GM21381 (cell line): ENCODE results near the gene ADAMTSL3.

Source experiments
- ATAC-seq: cut with Tn5 transposase; IDR thresholded peaks from one replicate; pipeline ENCODE4 v1.9.1; 2021; ENCODE audit warnings: mild to moderate bottlenecking, moderate library complexity; ENCODE audit not compliant: unreplicated experiment

Gene ADAMTSL3

DNA sequence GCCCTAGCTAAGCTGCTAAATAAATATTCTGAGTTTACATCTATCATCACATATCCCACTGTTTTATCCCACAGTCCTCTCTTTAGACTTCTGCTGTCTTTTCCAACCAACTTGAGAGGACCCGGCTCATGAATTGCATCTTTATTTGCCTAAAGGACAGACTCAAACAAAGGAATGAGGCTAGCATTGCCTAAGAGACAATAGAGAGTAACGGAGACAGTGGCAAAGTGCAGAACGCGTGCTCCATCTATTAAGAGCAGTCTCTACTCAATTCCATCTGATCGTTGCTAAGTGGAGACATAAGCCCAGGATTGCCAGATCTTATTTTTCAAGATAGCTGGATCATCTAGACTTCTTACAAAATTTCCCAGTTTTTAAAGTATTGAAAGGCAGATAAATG is 2.3 kb downstream of the ADAMTSL3 start:
- no peak for ATAC-seq

DNA sequence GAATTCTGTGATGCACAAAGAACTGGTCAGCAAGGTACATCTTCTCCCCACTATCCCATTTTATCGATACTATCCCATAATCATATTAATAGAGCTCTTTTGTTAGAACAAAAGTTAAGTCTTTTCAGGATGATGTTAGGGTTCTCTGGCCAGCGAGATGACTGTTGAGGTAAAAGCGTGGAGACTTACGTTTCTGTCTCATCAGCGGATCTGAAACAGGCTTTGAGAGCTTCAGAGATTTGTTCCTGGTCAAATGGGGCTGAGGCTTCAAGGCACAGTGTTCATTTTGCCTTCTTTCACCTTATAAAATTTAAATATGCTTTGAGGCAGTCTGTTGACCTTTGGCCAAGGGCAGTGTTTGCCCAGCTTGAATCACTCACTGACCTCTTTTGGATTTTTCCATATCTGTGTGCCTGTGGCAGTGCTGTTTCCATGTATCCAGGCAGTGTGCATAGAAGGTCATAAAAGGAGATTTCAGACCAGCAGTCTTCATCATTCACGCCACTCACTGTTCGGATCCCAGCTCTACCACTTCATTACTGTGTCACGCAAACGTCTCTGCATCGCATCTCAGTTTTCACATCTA is 3.1 kb downstream of the ADAMTSL3 start:
- ATAC-seq: no peak

DNA sequence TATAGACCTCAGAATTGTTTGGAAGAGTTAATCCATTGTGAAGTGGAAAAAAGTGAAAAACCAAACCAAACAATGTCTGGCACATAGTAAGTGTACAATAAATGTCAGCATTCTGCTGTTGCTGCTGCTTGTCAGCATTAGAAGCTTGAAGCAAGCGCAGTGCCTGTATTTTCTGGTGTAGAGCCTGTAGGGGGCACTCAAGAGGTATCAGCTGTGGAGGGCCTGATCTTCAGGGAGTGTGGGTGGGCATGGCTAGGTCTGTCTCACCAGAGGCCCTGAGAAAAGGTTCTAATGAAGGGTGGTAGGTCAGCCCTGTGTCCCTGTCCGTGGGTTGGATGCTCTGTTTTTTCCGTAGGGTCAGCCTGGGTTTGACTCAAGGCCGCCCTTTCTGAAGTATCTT is 3.6 kb downstream of the ADAMTSL3 start:
- ATAC-seq: no peak

DNA sequence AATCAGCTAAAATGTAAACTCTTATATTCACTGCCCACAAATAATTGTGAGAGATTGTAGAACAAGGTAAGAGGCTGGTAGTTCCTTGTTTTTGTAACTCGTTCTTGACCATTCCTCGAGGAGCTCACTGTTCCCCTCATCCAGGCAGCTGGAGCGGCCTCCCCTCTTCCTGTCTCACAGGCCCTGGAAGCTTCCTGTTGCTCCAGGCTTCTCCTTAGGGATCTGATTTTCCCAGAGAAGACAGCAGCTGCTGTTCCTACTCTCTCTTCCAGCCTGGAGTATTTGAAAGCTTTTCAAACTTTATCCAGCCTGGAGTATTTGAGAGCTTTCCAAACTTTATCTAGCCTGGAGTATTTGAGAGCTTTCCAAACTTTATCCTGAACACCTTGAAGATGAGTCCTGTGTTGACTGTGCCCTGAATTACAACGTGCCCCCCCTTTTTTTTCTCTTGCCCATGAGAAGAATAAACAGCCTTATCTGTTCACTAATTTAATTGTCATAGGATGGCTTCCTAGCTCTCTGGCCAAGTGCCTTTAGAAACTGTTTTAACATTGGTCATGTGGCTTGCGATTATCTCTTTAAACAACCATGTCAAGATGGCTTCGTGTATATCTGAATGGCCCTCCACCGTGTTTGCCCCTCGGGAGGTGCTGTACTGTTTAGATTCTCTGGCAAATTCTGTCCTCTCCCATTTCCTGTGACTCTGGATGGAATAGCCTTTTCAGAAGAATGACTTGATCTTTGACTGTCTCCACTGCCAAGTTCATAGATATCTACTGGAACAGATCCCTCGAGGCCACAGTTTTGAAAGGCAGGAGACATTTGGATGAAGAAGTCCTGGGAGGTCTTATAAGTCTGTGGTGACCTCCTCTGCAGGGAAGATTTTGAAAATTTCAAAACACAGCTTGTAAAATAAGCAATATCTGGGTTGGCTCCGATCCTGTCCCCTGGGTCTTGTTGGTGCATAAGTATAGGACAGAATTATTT is 4.8 kb downstream of the ADAMTSL3 start:
- ATAC-seq: no peak

DNA sequence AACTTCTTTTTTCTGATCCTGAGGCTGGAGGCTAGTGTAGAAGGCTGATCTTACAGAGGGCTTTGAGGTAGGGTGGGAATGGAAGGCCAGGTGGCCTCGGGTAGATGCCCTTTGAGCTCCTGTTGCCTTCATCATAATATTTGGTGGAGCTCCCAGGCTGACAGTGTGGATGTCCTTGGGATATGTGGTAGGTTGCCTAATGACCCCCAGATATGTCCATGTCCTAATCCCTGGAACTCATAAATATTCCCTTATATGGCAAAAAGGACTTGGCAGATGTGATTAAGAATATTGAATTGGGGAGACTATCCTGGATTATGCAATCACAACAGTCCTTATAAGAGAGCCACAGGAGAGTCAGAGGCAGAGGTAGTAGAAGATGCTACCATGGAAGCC is 5.5 kb downstream of the ADAMTSL3 start:
- no peak for ATAC-seq

DNA sequence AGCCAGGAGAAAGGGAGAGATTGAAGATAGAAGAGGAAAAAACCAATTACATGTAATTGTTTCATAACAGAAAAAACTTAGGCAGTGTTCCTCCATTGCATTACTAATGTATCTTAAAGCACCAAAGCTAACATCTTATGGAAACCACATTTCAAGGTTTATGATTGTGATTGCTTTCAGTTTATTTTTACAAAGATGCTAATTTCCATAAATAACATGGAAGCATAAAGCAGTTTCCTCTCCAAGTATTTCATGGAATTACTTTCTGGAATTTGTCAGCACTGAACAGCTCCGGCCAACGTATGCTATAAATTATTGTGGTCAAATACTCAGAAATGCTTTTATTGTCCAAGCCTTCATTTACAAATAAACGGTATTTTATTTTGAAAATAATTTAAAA is 11.6 kb downstream of the ADAMTSL3 start:
- no peak for ATAC-seq

DNA sequence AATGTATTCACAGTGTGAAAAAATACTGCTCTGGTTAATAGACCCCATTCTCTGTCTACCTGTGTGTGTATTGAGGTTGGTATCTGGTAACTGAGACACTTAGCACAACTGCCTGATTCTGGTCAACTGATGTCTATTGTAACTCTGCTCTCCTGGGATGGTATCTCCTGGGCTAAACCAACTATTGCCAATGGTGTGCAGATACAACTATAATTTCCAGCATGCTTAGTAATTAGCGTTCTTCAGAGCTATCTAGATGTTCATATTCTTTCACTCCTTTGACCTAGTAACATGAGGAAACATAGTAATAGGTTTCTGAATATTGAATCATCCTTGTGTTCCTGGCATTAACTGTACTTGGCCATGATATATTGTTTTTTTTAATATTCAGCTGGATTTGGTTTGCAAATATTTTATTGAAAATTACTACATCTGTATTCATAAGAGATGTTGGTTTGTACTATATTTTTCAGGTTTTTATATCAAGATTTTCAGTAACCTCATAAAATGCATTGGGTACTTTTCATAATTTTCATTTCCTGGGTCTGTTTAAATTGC is 16.8 kb downstream of the ADAMTSL3 start:
- no peak for ATAC-seq

DNA sequence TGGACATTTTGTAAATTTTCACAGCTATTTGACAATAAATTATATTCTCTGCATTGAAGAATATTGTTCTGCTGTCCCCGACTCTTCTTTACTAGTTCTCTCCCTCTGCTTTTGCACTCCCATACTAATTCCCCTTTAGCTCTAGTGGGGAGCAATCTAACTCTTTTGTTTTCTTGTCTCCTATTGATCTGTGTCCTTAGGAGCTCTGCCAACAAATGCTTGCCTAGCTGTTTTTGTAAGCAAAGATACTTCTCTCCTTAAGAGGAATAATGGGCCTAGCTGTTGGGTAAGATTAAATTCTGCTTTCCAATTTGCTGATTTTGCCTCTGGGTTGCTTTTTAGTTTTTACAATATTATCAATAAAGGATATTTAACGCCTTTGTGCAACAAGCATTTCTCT is 17.7 kb downstream of the ADAMTSL3 start:
- ATAC-seq: no peak

DNA sequence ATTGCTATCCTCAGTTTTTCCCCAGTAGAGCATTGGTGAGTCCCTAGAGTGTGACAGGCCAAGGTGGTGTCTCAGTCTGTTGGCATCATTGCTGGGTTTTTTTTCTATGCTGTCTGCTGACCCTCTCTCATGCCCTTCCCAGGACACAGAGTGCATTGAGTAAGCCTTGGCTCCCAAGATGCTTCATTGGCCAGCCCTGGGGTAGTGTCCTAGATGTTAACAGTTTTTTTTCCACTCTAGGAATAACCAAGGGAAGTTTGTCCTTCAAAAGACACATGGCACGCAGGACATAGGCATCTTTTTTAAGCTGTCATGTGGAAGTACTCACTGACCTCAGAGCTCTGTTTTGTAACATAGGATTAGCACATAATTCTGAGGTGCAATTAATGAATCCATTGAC is 19.5 kb downstream of the ADAMTSL3 start:
- no peak for ATAC-seq

DNA sequence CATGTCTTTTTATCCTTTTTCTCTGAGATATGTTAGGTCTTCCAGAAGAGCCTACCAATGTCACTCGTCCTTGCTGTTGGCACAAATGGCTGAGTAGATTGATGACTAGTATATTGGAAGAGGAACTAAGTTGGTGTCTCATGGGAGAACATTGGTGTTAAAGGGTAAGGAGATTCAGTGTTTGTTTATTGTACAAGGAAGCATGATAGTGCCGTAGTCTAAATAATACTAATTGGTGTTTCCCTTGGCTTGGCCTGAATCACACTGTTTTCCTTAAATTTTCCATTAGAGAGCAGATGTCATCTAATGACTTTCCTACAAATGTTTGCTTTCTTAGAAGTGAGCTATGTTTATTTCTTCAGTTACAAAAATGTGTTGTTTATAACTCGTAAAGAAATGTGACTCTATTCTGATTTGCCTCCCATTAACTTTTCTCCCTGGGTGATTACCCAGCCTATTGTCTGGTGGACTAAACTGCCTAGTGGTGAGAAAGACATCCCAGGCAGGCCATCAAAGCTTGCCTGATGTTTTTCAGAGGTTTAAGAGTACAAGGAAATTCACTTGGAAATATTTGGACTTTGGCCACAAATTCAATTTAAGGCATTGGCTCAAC is 28.7 kb downstream of the ADAMTSL3 start:
- ATAC-seq: no peak

DNA sequence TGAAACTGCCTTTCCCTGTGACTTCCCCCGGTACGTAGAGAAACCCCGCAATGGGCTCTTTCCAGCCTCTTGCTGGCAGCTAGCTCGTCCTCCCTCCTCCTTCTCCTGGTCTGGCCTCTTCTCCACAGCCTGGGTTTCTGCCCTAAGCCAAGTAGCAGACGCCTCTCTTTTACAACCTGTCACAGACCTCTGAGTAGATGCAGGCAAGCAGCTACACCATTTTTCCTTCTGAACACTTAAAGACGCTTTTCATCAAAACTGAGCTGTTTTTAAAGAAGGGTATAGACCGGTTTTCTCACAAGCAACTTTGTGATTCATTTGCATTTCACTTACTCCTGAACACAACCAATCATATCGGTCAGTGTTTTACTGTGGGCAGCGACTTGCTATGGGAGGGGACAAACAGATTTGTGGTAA is 32.0 kb downstream of the ADAMTSL3 start:
- ATAC-seq: no peak

DNA sequence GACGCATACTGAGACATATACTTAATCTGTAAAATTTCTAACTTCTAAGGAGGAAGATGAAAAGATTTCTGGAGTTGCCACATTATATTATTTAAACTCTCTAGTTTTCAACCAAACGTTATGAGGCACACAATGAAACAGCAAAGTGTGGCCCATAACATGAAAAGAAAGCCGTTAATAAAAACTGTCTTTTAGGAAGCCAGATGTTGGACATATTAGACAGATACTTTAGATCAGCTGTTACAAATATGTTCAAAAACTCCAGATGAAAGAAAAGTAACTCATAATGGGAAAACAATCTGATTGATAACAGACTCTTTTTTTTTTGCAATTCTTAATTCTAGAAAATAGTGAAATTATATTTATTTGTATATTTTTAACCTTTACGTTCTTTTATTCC is 34.3 kb downstream of the ADAMTSL3 start:
- ATAC-seq: no peak

DNA sequence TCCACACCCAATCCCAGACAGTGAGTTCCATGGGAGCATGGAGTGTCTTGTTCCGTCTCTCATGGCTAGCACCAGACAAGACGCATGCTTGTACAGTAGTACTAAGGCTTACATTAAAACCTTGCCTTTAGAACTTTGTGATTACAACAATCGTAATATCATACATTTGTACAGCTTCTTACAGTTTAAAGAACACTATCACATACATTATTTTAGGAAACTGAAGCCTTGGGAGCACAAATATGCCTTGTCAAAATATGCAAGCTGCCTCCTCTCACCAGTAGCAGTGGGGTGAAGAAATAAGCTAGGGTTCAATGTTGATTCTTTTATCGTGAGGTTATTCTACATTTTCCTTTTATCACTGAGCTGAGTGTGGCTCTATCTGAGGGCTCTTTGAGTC is 36.8 kb downstream of the ADAMTSL3 start:
- no peak for ATAC-seq

DNA sequence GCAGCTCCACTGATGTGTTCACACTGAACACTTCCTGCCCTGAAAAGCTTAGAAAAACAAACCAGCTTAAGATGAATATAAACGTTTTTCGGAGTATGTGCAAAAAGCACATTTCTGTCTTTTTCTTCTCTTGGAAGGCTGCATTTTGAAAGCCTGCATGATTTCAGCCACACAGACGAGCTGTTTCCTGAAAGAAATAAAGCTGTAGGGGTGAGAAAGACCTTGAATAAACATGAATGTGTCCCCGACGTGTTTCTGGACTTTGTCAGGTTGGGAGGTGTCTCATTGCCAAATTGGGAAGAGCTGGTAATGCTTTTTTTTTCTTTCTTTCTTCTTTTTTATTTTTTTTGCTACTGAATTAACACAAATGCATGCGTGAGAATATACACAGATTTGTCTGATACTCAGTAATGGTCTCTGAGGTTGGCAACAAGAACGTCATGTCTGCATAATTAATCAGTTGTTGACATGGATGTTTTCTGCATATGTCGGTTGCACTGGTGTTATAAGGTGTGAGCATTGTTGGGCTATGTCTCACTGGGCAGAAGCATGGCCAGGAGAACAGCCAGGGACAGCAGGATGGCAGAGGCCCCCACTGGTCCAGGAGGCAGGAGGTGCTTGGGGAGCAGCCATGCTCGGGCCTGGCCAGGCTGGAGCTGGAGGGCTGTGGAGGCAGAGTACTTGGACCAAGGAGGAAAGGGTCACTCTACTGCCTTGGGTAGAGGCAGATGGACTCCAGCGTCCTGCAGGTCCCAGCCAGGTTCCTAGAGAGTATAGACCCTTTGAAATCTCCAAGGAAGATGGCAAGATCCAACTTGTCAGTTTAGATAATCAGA is 39.0 kb downstream of the ADAMTSL3 start:
- ATAC-seq: no peak

DNA sequence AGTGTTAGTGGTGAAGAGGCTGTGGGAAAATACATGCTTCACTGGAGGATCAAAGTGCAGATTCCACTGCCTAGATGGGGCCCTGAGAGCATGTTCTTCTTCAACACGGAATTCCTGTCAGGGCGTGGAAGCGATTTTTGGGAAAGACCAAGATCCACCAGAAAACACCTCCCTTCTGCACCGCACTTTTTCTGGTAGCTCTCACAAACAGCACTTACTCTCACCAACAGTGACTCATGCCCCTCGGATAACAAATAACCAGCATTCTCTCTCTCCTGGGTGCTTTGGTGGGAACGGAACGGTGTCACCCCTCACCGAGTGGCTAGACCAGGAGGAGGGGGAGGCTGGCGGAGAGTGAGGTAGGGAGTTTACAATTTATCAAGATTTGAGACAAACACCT is 40.1 kb downstream of the ADAMTSL3 start:
- ATAC-seq: no peak

DNA sequence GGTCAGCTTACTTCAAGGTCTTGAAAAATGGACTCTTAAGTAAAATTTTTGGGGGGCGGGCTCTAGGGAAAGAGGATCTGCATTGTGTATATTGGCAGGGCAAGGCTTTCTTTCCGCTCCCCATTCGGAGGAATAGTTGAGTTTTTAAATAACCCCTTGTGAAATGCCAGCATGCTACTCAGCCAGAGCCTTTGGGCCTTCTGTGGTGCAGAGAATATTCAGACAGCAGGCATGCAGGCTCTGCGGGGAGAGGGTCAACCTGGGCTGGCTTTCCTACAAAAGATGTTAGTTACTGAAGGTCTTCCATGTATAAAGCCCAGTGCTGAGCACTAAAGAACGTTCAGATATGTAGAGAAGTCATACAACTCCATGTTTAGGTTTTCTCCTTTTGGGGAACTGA is 40.6 kb downstream of the ADAMTSL3 start:
- ATAC-seq: no peak

DNA sequence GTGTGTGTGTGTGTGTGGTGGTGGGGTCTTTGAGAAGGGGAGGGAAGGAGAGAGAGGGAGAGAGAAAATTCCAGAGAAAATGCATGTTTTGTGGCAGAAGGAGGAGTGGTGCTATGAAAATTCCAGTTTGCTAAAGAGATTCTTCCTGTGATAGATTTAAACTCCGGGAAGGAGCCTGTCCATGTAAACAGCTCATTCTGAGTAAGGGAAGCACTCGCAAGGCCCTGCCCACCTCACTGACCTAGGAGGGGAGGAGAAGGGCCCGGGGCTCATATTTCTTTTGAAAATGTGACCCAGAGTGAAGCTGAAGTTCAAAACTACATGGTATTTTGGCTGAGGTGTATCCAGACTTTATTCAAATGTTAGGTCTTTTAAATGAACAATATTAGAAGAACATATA is 41.3 kb downstream of the ADAMTSL3 start:
- ATAC-seq: no peak

DNA sequence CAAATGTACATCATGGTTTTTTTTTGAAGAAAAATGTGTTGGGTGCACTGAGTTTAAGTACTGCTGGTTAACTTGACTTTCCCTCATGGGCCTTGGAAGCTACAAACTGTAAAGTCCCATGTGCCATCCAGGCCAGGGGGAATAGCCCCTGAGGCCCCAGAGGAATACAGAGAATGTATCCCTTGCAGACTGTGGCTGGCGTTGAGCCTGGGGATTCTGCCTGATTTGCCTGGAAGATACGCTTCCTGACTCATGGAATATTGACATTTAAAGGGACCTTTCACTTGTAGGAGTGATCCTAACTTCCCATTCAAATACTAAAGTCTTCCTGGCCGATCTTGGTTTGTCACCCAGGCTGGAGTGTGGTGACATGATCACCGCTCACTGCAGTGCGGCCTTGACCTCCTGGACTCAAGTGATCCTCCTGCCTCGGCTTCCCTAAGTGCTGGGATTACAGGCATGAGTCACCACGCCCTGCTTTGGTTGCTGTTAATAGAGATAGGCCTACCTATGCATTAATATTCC is 42.0 kb downstream of the ADAMTSL3 start:
- no peak for ATAC-seq

DNA sequence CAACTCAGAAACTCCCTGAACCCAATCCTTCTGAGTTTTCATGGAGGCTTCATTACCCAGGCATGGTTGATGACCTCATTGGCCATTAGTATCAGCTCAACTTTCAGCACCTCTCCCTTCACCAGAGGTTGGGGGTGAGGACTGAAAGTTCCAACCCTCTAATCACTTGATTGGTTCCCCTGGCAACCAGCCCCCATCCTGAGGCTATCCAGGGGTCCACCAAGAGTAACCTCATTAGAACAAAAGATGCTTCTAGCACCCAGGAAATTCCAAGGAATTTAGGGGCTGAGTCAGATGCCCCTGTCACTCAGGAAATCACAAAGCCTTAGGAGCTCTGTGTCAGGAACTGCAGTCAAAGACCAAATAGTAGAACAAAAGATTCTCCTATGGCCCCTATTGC is 43.8 kb downstream of the ADAMTSL3 start:
- no peak for ATAC-seq

DNA sequence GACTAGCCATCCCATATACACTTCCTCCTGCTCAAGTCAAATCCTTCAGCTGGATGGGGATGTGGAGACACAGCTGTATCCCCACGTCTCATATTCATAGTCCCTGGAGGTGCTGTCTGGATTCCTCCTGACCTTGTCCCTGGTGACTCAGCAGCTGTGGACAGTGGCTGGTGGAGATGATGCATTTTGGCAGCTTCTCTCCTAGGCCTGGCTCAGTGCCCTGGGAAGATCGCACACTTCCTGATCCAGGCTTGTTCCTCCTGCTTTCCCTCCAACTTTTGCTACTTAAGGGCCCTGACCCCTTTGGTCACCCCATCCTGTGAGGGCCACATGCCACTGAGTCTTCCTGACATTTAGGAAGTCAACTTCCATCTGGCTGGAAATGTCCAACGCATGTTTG is 44.4 kb downstream of the ADAMTSL3 start:
- ATAC-seq: no peak

DNA sequence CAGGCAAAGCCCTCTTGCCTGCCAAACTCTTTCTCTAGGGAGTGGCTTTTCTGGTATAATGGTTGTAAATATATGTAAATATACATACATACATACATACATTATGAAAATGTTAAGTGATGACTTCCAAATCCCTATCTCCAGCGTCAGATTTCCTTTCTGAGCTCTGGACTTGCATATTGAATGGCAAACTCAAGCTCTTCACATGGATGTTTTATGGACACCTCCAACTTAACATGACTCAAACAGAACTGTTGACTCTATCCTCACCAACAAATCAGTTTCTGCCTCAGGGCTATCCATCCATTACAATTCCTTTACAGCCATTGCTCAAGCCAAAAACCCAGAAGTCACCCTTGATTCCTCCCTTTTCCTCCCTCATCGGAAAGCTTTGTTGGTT is 45.1 kb downstream of the ADAMTSL3 start:
- ATAC-seq: no peak
